Left lung (tissue), 10 donors: ENCODE measurements around the gene SBNO2. TPM values are rescaled to one million over a fixed set of nuclear protein-coding genes. Genes with fewer than 3 reads are reported as not detected.
A peak's percentile ranks its signal among the peaks of the same experiment; 100 is the strongest.

Experiments used
- ATAC-seq: fragments of 200-7000 bp; cut with Tn5 transposase; one replicate; pipeline ENCODE4 v1.9.1; 2020; ENCODE audit warnings: moderate library complexity
- DNase-seq, 4 donors: peaks; one replicate each; pipeline ENCODE4 v3.0.0-alpha.2; 2013 to 2020
- H3K27ac ChIP-seq, 2 donors: fragments of 200-600 bp; sonication (generic) in 1 of 2; one replicate each; pipeline versions ENCODE4 v1.5.0 to v1.8.0; 2020 to 2021
- H3K27me3 ChIP-seq, 2 donors: fragments of 200-600 bp; sonication (generic) in 1 of 2; one replicate each; pipeline versions ENCODE4 v1.5.0 to v1.8.0; 2020 to 2021
- H3K36me3 ChIP-seq, 2 donors: fragments of 200-600 bp; sonication (generic) in 1 of 2; one replicate each; pipeline versions ENCODE4 v1.5.0 to v1.8.0; 2020 to 2021
- H3K4me1 ChIP-seq, 2 donors: fragments of 200-600 bp; one replicate each; pipeline ENCODE4 v1.8.0; 2021
- H3K4me3 ChIP-seq, 2 donors: fragments of 200-600 bp; sonication (generic) in 1 of 2; one replicate each; pipeline versions ENCODE4 v1.5.0 to v1.8.0; 2020 to 2021; ENCODE audit warnings: mild to moderate bottlenecking in 1 of 2
- H3K9me3 ChIP-seq, 2 donors: fragments of 200-600 bp; sonication (generic) in 1 of 2; one replicate each; pipeline versions ENCODE4 v1.5.0 to v1.8.0; 2020 to 2021
- intact Hi-C, 2 donors: fragments of 100-400 bp; cut with DNase I; formaldehyde crosslinking; loops; one replicate each; pipeline versions ENCODE4 v1.11.2 to v1.14.2; 2022
- polyA plus RNA-seq, 6 donors: library from polyadenylated mRNA; unstranded; fragments of 120-200 nt; gene quantifications; one replicate each; pipeline ENCODE4 v1.2.1, GENCODE V29; 2013; ENCODE audit not compliant: insufficient read length in 6 of 6
- total RNA-seq, 2 donors: library from RNA; stranded (reverse); fragmentation: NEBNext Ultra II Directional; extraction: Animal tissue kit (Norgen Biotek cat#: 25700); gene quantifications; one replicate each; pipeline ENCODE4 v1.2.1, GENCODE V29; 2021
- TF ChIP-seq, protein P1 (sequence below), 2 donors: fragments of 200-600 bp; sonication (generic) in 1 of 2; IDR thresholded peaks; one replicate each; pipeline versions ENCODE4 v1.5.0 to v1.8.0; 2021; ENCODE audit warnings: antibody characterized with exemption in 2 of 2
- donor health status: DM: no; HTN: yes; CAD: no.
- donor health status: DM: no; HTN: no; CAD: no.

SBNO2 gene
- total and polyA plus RNA-seq, 8 donors, result 17.9 to 119 (median 23.7) TPM

DNA sequence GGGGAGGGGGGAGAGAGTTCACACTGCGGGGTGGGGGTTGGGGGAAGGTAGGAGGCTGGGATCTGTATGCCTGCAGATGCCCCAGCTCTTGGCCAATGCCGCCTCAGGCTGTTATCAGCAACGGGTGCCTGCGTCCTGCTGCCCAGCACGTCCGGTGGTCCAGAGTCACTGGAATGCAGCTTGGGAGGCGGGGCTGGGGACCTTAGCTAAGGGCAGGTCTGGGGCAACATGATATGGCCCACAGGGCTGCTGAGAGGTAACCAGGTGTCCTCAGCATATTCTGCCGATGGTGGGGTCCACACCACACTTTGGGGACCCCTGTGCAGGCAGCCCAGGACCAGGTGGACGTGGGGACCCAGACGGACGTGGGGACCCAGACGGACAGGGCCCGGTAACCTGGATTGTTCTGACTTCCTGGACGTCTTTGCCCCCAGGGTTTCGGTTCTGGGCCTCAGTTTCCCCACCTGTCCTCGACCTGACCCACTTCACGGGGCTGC is 107.8 kb downstream of the SBNO2 start:
- peaks cover 6 to 70% of the 10 kb centered on the region in 2 donors for H3K4me1 ChIP-seq
- intact Hi-C loops, result no loop called here

DNA sequence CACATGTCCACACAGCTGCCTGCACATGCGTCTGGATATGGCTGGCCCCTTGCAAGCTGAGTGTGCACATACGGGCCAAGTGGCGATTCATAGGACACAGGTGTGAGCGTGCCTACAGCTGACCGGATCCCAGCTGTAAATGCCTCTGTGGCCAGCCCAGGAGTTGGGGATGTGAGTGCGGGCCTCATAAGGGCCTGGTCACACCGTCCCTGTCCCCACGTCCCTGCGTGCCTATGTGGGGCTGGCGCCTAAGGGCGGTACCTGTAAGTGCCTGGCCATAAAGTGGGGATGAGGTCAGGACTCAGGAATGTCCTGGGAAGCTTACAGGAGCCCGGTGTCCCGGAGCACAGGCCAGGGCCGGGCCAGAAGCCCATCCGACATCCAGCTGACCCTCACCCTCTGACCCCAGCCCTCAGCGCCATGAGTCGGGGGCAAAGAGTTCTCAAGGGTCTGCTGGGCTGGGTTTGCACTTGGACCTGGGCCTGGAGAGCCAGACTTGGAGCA is 108.4 kb downstream of the SBNO2 start:
- H3K27ac ChIP-seq, result peak overlapping the region; percentile 53 to 65

More for the DNA sequence above, 107.8 kb downstream of the SBNO2 start:
- Histone ChIP-seq H3K27ac (peak overlapping the region in 1 of 2 donors; percentile 92), H3K9me3 (no peaks in the 10 kb centered on the region), H3K4me3 (peak overlapping the region; percentile 41 to 85), H3K36me3 (peaks cover 0 to 8% of the 10 kb centered on the region in 2 donors), H3K27me3 (peaks cover 10 to 38% of the 10 kb centered on the region in 2 donors)
- ATAC-seq (peak; percentile 7), DNase-seq (peak in 1 of 4 donors; percentile 85)
- TF ChIP-seq, protein P1, sequence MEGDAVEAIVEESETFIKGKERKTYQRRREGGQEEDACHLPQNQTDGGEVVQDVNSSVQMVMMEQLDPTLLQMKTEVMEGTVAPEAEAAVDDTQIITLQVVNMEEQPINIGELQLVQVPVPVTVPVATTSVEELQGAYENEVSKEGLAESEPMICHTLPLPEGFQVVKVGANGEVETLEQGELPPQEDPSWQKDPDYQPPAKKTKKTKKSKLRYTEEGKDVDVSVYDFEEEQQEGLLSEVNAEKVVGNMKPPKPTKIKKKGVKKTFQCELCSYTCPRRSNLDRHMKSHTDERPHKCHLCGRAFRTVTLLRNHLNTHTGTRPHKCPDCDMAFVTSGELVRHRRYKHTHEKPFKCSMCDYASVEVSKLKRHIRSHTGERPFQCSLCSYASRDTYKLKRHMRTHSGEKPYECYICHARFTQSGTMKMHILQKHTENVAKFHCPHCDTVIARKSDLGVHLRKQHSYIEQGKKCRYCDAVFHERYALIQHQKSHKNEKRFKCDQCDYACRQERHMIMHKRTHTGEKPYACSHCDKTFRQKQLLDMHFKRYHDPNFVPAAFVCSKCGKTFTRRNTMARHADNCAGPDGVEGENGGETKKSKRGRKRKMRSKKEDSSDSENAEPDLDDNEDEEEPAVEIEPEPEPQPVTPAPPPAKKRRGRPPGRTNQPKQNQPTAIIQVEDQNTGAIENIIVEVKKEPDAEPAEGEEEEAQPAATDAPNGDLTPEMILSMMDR (IDR thresholded peaks at IDR 0.05), result no peak

DNA sequence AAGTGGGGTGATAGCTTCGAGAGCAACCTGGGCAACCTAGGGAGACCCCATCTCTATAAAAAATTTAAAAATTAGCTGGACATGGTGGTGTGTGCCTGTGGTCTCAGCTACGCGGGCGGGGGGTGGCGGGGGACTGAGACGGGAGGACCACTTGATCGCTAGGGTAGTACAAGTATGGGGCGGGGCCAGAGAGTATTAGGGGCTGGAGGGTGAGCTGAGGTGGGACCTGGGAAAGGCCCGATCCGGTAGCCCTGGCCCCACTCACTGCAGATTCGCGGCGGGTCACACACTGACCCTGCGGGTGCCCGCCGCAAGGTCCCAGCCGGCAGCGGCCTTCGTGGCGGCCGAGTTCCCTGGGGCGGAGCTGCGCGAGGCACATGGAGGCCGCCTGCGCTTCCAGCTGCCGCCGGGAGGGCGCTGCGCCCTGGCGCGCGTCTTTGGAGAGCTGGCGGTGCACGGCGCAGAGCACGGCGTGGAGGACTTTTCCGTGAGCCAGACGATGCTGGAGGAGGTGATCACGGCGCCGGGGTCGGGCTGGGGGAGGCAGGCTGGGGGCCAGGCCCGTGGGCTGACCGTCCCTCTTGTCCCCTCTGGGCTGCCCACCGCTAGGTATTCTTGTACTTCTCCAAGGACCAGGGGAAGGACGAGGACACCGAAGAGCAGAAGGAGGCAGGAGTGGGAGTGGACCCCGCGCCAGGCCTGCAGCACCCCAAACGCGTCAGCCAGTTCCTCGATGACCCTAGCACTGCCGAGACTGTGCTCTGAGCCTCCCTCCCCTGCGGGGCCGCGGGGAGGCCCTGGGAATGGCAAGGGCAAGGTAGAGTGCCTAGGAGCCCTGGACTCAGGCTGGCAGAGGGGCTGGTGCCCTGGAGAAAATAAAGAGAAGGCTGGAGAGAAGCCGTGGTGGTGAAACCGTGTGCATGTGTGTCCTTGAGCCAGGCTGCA is 109.1 kb downstream of the SBNO2 start:
- TF ChIP-seq, protein P1 (IDR thresholded peaks at IDR 0.05), result peak; percentile 87 to 95
- Histone ChIP-seq H3K27me3 (peaks cover 4 to 24% of the 10 kb centered on the region in 2 donors), H3K36me3 (no peaks in the 10 kb centered on the region), H3K4me1 (peaks cover 6 to 58% of the 10 kb centered on the region in 2 donors), H3K27ac (peak overlapping the region; percentile 53 to 65), H3K9me3 (no peaks in the 10 kb centered on the region), H3K4me3 (peak overlapping the region in 1 of 2 donors; percentile 23)
- ATAC-seq (peak; percentile 81), DNase-seq (peak in 3 of 4 donors; percentile 64 to 96 (median 77))
- intact Hi-C loops, result no loop called here

More for the DNA sequence above, 108.4 kb downstream of the SBNO2 start:
- intact Hi-C loops, result no loop called here
- ATAC-seq (peak; percentile 77), DNase-seq (peak in 2 of 4 donors; percentile 72 to 81)
- TF ChIP-seq, protein P1 (IDR thresholded peaks at IDR 0.05), result no peak
- Histone ChIP-seq H3K27me3 (peaks cover 5 to 32% of the 10 kb centered on the region in 2 donors), H3K4me1 (peaks cover 6 to 65% of the 10 kb centered on the region in 2 donors), H3K4me3 (peak overlapping the region in 1 of 2 donors; percentile 85), H3K36me3 (peaks cover 0 to 3% of the 10 kb centered on the region in 2 donors), H3K9me3 (no peaks in the 10 kb centered on the region)

DNA sequence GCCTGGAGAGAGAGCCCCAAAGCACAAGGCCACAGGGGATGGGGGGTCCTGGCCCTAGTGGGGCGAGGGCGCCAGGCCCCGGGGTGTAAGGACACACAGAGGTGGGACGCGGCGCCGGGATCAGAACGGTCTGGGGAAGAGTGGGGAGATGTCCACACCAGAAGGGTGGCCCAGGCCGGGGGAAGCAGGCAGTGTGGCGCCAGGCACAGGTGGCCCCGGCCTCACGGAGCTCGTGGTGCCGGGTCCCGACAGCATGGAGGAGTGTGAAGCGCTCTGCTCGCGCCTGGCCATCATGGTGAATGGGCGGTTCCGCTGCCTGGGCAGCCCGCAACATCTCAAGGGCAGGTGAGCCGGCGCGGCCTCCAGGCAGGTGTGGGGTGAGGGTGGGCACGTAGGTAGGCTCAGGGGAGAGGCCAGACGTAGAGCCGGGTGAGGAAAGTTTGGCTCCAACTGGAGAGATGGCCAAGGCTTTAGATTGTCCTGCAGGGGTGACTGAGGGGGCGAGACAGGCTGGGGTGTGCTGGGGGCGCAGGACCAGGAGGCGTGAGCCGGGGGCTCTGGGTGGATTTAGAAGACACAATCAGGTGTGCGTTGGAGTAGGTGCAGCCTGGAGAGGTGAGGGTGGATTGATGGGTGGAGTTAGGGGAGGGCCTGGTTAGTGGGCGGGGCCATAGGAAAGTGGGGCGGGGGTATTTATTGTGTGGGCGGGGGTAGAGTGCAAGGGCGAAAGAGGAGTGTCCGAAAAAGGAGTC is 110.0 kb downstream of the SBNO2 start:
- ATAC-seq (peak; percentile 48), DNase-seq (no peak)
- peaks cover 0 to 6% of the 10 kb centered on the region in 2 donors for H3K36me3 ChIP-seq
- peak overlapping the region in 1 of 2 donors; percentile 23 for H3K4me3 ChIP-seq
- peaks cover 6 to 50% of the 10 kb centered on the region in 2 donors for H3K4me1 ChIP-seq
- H3K9me3 ChIP-seq, result peaks cover 0 to 2% of the 10 kb centered on the region in 2 donors
- TF ChIP-seq, protein P1 (IDR thresholded peaks at IDR 0.05), result no peak
- H3K27me3 ChIP-seq, result peaks cover 4 to 16% of the 10 kb centered on the region in 2 donors
- H3K27ac ChIP-seq, result no peak overlapping the region
- intact Hi-C loops, result no loop called here
